Activated CD8-positive, alpha-beta memory T cell treated with anti-CD3 and anti-CD28 coated beads, Interleukin-2, amount 50 U/mL, for 48 hours (primary cell): ENCODE results near the gene INTS7.

Source experiments
- DNase-seq: peaks from one replicate; pipeline ENCODE4 v3.0.0-alpha.2; 2020

Gene INTS7

GRCh38 chr1:211902624-211903291 lies 132.6 kb downstream of the INTS7 start:
- DNase-seq = no peak

GRCh38 chr1:211901945-211902344 lies 133.4 kb downstream of the INTS7 start:
- DNase-seq = no peak

- no peak for DNase-seq
Measured at GRCh38 chr1:211900441-211900840, 134.9 kb downstream of the INTS7 start.

GRCh38 chr1:211896958-211897357 lies 138.4 kb downstream of the INTS7 start:
- no peak for DNase-seq

GRCh38 chr1:211895126-211895759 lies 140.1 kb downstream of the INTS7 start:
- DNase-seq = no peak

- DNase-seq = no peak
Measured at GRCh38 chr1:211894312-211894711, 141.0 kb downstream of the INTS7 start.

GRCh38 chr1:211893260-211893659 lies 142.1 kb downstream of the INTS7 start:
- no peak for DNase-seq

- DNase-seq = no peak
Measured at GRCh38 chr1:211892577-211892976, 142.8 kb downstream of the INTS7 start.

GRCh38 chr1:211891708-211892107 lies 143.6 kb downstream of the INTS7 start:
- DNase-seq = no peak
